HG02938 (cell line): ENCODE measurements around the gene IPCEF1.

Experiments
- ATAC-seq: cut with Tn5 transposase; IDR thresholded peaks from one replicate; pipeline ENCODE4 v1.9.1; 2021; ENCODE audit warnings: mild to moderate bottlenecking, moderate library complexity; ENCODE audit not compliant: unreplicated experiment

The IPCEF1 gene

GRCh38 chr6:154373971-154374370 lies 17.4 kb upstream of the IPCEF1 start:
- no peak for ATAC-seq

- no peak for ATAC-seq
Observed at GRCh38 chr6:154371281-154371680, 14.7 kb upstream of the IPCEF1 start.

GRCh38 chr6:154370545-154370944 lies 13.9 kb upstream of the IPCEF1 start:
- ATAC-seq = peak; percentile 71

- ATAC-seq = no peak
Observed at GRCh38 chr6:154367839-154368695, 11.5 kb upstream of the IPCEF1 start.

DNA sequence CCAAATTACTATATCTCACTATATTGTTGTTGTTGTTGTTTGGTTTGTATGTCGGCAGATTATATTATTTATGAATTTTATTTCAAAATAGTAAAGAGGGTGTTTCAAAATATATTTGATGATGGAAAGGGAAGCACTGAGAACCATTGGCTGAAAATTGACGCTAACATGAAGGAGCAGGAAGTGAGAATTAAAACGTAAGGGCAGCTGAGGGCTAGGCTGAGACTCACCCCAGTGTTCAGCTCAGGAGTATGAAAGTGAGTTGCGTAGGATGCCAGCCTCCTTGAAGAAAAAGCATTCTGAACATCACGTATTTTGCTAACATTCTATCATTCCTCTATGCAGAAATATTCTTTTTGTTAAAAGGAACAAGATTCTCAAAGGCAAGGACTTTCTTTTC lies 10.7 kb upstream of the IPCEF1 start:
- no peak for ATAC-seq

GRCh38 chr6:154363821-154364220 lies 7.2 kb upstream of the IPCEF1 start:
- ATAC-seq = no peak

- ATAC-seq = no peak
Observed at GRCh38 chr6:154361476-154361875, 4.9 kb upstream of the IPCEF1 start.

- no peak for ATAC-seq
Observed at GRCh38 chr6:154360476-154360875, 3.9 kb upstream of the IPCEF1 start.

DNA sequence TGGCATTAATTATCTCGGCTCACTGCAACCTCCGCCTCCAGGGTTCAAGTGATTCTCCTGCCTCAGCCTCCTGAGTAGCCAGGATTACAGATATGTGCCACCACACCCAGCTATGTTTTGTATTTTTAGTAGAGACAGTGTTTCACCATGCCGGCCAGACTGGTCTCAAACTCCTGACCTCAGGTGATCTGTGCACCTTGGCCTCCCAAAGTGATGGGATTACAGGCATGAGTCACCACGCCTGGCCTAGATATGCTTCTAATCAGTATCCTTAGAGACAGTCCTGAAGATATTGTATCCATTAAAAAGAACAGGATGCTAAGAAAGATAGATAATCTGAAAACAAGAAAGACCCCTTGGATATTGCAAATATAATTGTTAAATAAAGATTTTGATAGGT lies 3.1 kb upstream of the IPCEF1 start:
- no peak for ATAC-seq

DNA sequence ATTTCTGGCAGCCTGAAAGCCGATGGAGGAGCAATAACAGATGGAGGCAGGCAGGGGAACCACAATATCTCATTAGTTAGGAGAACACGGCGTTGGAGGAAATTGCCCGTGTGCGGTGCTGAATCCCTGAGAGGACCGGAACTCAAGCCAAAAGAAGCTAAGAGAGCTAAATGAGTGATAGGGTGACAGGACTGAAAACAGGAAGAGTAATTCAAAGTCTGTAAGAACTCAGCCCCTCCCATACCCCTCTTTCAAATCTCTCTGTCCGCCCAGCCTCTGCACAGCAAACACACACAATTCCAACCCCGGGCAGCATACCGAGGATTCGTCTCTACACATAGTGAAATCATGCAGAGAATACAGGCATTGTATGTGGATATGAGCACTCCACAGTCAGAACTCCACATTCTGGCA lies 2.6 kb upstream of the IPCEF1 start:
- no peak for ATAC-seq

DNA sequence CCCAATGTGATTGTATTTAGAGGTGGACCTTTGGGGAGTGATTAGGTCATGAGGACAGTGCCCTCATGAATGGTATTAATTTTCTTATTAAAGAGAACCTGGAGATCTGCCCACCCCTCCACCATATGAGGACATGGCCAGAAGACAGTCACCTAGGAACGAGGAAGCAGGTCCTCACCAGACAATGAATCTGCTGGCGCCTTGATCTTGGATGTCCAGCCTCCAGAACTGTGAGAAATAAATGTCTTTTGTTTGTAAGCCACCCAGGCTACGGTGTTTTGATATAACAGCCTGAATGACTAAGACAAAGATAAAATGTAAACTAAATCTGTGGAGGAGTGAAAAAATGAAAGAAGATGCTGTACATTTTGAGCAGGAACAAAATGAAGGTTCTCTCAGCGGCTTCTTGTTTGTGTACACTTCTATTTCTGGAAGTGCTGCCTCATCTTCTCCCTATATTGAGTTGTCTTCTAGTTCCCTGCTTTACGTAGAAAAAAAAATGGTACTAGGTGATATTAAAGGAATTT lies 1.5 kb upstream of the IPCEF1 start:
- ATAC-seq = no peak

- ATAC-seq = no peak
Observed at GRCh38 chr6:154356113-154356512, 490 bp downstream of the IPCEF1 start.

GRCh38 chr6:154354265-154354777 lies 2.3 kb downstream of the IPCEF1 start:
- ATAC-seq = no peak

- no peak for ATAC-seq
Observed at GRCh38 chr6:154353626-154354025, 3.0 kb downstream of the IPCEF1 start.

DNA sequence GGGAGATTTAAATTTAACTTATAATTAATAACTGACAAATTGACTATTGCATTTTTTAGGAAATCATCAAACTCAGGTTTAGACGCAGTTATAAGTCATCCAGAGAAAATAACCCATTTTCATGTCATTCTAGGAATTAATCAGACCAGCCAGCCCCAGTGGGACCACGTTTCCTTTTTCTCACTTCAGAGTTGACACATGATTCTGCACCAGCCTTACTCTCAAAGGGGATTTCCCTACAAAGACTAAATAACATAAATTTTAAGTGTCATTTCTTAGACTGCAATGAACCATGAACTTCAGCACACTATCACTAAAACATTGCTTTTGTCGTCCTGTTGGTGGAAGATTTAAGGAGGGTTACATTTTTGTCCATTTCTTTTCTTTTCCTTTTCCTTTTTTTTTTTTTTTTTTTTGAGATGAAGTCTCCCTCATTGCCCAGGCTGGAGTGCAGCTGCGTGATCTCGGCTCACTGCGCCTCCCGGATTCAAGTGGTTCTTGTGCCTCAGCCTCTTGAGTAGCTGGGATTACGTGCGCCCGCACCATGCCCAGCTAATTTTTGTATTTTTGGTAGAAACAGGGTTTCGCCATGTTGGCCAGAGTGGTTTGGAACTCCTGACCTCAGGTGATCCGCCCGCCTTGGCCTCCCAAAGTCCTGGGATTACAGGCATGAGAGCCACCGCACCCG lies 3.6 kb downstream of the IPCEF1 start:
- ATAC-seq = peak; percentile 66

- no peak for ATAC-seq
Observed at GRCh38 chr6:154350293-154350692, 6.3 kb downstream of the IPCEF1 start.

DNA sequence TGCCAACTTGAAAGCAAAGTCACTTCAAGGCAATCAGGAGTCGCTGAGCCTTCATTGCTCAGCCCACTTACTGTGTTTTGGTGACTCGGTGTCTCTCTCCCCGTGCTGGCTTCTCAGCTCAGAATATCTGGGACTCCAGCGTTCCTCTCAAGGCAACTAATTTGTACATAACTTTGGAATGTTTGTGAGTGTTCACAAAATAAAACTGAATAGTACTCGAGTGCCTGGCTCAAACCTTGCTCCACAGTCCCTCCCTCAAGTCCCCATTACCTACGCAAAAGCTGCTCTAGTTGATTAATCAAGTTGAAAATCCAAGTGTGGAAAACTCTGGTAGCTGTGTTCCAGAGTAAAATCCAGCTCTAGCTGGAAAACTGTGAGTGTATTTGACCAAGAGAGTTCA lies 8.6 kb downstream of the IPCEF1 start:
- ATAC-seq = no peak

DNA sequence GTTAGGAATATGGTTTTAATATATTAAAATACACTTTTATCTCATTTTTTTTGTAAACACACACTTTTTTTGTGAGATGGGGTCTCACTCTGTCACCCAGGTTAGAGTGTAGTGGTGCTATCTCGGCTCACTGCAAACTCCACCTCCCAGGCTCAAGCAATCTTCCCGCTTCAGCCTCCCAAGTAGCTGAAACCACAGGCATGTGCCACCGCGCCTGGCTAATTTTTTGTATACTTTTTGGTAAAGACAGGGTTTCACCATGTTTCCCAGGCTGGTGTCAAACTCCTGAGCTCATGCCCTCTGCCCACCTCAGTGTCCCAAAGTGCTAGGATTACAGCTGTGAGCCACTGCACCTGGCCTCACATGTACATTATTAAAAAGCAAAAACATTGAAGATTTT lies 10.8 kb downstream of the IPCEF1 start:
- no peak for ATAC-seq

GRCh38 chr6:154343473-154344308 lies 12.9 kb downstream of the IPCEF1 start:
- no peak for ATAC-seq

DNA sequence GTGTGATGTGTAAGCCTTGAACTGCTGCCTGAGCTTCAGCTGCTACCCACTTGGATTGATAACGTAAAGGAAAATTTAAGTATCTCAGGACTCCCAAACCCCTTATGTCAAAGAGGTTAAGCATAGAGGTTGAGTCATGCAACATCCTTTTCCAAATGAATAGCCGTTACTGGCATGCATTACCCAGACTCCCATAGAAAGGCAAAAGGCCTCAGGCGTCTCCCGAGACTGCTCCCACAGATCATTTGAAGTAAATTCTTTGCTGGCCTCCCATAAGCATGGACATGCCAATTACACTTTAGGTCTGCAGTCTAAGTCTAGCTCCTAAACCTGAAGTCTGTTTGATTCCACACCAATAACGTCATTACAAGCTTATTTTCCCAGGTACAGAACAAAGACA lies 14.7 kb downstream of the IPCEF1 start:
- ATAC-seq = no peak

DNA sequence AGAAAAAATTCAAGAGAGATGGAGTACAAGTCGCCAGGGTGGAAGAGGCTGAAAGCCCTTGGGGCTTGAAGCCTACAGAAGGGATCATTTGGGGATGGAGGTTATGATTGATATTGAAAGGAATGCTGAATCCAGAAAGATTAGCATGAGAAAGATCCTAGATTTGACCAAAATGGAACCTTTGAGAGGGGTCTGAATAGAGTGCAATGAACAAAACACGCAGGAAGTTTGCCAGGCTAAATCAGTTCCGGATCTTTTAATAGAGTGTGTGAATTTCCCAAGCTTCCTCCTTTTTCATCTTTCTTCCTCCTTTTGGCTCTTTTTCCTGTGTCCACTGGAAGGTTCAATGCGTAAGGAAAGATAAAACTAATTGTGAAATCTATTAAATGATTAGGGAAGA lies 15.3 kb downstream of the IPCEF1 start:
- ATAC-seq = no peak
